GM12874 (cell line): ENCODE results near the gene CASTOR1.

ENCODE experiments used
- TF ChIP-seq, protein P1 (sequence below): IDR thresholded peaks from 2 replicates; pipeline ENCODE4 v1.5.1; 2011; ENCODE audit warnings: low read depth, mild to moderate bottlenecking, control low read depth, low read length, moderate library complexity; ENCODE audit not compliant: insufficient read depth

Gene CASTOR1

DNA sequence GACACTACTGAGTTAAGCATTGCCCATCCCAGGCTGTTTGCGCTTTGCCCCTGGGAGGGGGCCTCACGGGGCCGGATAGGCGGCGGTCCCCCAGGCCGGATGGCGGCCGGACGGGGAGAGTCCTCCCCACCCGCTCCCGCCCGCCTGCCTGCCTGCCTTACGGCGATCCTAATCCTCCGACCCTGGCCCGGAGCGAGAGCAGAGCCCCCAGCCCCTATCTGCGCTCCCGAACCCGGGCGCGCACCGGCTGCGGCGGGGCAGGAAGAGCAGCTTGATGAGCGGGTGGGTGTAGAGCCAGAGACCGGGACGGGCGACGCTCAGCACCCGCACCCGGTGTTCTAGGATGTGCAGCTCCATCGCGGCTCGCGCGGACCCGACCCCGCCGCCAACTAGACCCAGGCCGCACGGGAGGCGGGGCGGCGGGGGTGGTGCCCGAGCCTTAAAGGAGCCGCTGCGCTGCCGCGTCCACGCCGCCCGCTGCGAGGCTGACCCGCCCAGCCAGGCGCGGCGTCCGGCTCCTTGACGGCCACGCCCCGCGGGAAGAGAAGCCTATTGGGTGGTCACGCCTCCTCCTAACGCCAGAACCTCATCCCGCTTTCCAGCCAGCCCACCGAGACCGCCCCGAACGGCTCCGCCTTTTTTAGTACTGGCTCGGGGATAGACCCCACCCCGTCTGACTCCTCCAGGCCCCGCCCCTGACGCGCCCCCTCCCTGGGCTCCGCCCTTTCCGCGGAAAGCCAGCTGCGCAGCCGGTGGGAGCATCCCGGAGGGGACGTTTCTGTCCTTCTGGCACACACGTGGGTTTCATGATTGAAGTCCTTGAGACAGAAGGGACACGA is at the start of gene CASTOR1:
TSS of gene CASTOR1 (minus strand) at position 365 of the 839 bp plus-strand sequence. CDS start at position 357, 8 bp downstream.
- TF ChIP-seq, protein P1, sequence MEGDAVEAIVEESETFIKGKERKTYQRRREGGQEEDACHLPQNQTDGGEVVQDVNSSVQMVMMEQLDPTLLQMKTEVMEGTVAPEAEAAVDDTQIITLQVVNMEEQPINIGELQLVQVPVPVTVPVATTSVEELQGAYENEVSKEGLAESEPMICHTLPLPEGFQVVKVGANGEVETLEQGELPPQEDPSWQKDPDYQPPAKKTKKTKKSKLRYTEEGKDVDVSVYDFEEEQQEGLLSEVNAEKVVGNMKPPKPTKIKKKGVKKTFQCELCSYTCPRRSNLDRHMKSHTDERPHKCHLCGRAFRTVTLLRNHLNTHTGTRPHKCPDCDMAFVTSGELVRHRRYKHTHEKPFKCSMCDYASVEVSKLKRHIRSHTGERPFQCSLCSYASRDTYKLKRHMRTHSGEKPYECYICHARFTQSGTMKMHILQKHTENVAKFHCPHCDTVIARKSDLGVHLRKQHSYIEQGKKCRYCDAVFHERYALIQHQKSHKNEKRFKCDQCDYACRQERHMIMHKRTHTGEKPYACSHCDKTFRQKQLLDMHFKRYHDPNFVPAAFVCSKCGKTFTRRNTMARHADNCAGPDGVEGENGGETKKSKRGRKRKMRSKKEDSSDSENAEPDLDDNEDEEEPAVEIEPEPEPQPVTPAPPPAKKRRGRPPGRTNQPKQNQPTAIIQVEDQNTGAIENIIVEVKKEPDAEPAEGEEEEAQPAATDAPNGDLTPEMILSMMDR: 0 out of 2 replicates have a peak, but pooled peaks have one; percentile 0

DNA sequence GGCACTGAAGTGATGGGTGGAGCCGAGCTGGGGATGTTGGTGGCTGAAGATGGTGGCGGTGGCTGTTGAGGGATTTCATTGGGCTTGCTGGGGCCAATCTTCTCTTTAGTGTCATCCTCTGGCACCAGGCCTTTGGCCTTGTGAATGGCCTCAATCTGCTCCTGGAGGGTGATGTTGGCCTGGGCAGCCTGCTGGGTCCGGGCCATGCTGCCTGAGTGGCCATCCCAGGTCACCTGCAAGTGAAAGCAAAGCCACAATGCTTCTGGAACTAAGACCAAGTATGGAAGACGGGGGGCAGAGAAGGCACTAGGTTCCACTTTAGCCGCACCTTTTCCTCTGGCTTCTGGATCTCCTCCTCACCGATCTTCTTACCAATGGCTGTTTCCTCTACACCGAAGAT is 49.5 kb upstream of the CASTOR1 start:
- TF ChIP-seq, protein P1: no peak

DNA sequence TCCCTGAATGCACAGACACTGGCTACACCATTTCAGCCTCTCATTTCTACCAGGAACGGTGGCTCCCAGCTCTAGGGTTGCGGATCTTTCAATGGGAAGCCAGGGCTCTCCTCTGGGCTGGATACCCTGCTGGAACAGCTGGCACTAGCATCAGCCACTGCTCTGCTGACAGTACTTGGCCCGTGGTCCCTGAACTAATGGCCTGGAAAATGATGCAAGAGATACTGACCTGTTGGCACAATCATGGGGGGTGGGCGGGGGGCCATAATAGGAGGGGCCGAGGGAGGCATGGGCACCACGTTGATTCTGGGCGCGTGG is 48.1 kb upstream of the CASTOR1 start:
- TF ChIP-seq, protein P1: no peak

DNA sequence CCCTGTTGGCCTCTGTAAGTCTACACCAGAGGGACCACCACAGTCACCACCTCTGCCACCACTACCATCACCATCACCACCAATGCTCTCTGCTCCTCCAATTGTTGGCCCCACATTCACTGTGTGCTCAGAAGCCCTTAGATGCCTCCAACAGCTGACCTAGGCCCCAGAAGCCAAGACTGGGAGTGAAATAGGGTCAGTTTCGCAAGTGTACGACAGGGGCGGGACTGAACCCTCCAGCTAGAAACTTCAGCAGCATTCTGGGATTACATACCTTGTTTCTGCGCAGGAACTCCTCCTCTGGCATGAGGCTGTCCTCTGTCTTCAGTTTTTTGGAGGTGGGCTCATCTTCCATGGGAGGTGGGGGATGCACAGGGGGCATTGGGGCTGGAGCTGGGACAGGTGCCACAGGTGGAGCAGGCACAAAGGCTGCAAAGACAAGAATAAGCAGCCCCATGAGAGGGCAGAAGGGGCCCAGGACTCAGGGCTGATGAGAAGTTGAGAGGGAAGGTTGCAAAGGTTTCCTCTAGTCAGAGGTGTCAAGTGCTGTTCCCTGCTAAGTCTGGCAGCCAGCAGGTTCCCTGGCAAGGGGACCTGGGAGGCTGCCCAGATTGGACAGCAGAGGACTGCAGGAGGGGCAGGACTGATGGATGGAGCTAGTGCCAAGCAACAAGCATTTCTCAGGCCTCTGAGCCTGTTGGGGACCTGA is 47.6 kb upstream of the CASTOR1 start:
- TF ChIP-seq, protein P1: no peak

DNA sequence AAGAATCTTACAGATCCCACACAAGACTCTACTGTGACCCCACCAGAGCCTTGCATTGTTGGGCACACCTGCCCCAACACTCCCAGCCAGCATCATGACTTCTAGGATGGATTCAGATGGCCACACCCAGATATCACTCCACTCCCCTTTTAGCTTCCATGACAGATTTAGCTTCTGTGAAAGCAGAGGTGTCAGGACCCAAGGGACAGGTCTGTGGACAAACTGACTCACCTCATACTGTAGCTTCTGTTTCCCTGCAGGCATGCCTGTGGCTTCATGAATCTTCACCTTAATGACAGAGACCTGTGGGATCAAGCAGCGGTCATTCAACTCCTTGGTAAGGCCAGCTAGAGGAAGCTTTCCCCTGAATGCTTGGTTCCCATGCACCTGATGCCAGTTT is 45.9 kb upstream of the CASTOR1 start:
- TF ChIP-seq, protein P1: no peak

DNA sequence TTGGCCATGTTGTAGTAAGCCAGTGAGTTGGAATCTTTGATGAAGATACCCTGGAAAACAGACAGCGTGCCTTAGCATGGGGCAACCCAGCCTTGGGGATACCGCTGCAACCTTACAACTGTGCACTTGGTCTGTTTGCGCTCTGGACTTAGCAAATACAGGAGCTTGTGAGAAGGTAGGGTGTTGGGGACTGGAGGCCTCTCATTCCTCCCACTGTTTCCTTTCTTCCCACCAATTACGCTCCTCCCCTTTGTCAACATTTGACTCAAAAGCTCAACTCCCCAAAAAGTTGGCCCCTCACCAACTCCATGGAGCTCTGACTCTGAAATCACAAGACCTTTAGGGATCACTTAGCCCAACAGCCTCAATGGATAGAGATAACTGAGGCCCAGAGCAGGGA is 45.3 kb upstream of the CASTOR1 start:
- TF ChIP-seq, protein P1: no peak

DNA sequence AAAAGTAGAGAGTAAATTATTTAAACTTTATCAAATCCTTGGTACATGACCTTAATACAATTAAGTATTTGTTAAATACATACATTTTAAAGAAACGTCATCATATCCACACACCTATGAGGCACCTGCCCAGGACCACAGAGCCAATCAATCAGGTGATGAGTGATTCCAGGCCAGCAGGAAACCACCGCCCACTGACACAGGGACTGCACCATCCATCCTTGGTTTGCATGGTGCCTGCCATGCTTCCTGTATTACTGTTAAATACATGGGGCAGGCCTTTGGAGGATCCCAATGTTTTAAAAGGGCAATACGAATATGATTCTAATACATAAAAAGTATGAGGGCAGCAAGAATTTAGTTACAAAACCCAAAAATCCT is 44.4 kb upstream of the CASTOR1 start:
- TF ChIP-seq, protein P1: no peak
